ENCODE data around the gene MAPK6. TPM values are rescaled to one million over a fixed set of nuclear protein-coding genes. Genes with fewer than 3 reads are reported as not detected.
A peak's percentile ranks its signal among the peaks of the same experiment; 100 is the strongest.

Gene MAPK6
- total and polyA plus RNA-seq, 10 of the 15 experiments (the other 5 are each of a cell fraction or from before 2014, with no cell fraction given): 20.6 to 100 (median 52.6) TPM

DNA sequence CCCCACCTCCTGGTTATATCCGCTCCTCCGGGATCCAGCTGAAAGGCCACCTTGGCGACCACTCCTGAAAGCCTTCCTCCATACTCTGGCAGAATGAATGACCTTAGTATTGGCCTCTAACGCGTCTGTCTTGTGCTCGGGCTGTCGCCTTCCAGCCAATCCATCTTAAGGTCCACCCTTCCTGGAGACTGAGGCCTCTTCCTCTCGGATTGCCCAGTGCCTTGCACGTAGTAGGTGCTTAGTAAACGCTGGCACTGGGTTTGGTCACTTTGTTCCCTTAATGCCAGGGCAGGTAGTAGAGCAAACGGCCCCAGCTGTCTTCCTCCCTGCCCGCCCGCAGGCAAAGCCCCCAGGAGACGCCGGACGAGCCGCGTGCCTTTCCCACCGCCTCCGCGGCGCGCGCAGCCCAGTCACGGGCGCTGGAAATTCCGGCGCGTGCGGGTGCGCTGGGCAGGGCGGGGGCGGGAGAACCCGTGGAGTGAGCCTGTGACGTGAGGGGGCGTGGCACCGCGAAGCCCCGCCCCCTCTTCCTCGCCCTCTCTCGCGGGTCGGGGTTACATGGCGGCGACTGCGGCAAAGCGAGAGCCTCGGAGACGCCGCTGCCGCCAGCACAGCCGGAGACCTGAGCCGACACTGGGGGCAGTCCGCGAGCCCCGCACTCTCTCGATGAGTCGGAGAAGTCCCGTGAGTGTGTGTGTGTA is at the start of gene MAPK6 (continued):
- TF ChIP-seq, protein P1, sequence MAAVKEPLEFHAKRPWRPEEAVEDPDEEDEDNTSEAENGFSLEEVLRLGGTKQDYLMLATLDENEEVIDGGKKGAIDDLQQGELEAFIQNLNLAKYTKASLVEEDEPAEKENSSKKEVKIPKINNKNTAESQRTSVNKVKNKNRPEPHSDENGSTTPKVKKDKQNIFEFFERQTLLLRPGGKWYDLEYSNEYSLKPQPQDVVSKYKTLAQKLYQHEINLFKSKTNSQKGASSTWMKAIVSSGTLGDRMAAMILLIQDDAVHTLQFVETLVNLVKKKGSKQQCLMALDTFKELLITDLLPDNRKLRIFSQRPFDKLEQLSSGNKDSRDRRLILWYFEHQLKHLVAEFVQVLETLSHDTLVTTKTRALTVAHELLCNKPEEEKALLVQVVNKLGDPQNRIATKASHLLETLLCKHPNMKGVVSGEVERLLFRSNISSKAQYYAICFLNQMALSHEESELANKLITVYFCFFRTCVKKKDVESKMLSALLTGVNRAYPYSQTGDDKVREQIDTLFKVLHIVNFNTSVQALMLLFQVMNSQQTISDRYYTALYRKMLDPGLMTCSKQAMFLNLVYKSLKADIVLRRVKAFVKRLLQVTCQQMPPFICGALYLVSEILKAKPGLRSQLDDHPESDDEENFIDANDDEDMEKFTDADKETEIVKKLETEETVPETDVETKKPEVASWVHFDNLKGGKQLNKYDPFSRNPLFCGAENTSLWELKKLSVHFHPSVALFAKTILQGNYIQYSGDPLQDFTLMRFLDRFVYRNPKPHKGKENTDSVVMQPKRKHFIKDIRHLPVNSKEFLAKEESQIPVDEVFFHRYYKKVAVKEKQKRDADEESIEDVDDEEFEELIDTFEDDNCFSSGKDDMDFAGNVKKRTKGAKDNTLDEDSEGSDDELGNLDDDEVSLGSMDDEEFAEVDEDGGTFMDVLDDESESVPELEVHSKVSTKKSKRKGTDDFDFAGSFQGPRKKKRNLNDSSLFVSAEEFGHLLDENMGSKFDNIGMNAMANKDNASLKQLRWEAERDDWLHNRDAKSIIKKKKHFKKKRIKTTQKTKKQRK (IDR thresholded peaks at IDR 0.05; ENCODE audit: low read depth, low read length): no peak
- TF ChIP-seq, protein P2, sequence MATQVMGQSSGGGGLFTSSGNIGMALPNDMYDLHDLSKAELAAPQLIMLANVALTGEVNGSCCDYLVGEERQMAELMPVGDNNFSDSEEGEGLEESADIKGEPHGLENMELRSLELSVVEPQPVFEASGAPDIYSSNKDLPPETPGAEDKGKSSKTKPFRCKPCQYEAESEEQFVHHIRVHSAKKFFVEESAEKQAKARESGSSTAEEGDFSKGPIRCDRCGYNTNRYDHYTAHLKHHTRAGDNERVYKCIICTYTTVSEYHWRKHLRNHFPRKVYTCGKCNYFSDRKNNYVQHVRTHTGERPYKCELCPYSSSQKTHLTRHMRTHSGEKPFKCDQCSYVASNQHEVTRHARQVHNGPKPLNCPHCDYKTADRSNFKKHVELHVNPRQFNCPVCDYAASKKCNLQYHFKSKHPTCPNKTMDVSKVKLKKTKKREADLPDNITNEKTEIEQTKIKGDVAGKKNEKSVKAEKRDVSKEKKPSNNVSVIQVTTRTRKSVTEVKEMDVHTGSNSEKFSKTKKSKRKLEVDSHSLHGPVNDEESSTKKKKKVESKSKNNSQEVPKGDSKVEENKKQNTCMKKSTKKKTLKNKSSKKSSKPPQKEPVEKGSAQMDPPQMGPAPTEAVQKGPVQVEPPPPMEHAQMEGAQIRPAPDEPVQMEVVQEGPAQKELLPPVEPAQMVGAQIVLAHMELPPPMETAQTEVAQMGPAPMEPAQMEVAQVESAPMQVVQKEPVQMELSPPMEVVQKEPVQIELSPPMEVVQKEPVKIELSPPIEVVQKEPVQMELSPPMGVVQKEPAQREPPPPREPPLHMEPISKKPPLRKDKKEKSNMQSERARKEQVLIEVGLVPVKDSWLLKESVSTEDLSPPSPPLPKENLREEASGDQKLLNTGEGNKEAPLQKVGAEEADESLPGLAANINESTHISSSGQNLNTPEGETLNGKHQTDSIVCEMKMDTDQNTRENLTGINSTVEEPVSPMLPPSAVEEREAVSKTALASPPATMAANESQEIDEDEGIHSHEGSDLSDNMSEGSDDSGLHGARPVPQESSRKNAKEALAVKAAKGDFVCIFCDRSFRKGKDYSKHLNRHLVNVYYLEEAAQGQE (IDR thresholded peaks at IDR 0.05; ENCODE audit: low read depth, low read length): no peak
- TF ChIP-seq ZNF217 (IDR thresholded peaks at IDR 0.05) (peak; percentile 91), KDM1A (IDR thresholded peaks at IDR 0.05; ENCODE audit: borderline replicate concordance) (no peak), IRF4 (IDR thresholded peaks at IDR 0.05; ENCODE audit: low read depth, low read length) (no peak), MEF2B (IDR thresholded peaks at IDR 0.05; ENCODE audit: partially characterized antibody, poor library complexity, severe bottlenecking) (peak; percentile 81), PML (IDR thresholded peaks at IDR 0.05; ENCODE audit: low read length) (peak; percentile 46; the same call in 1 of the 2 replicates), DPF2 (IDR thresholded peaks at IDR 0.05) (peak; percentile 100), RB1 (IDR thresholded peaks at IDR 0.05; ENCODE audit: borderline replicate concordance) (0 out of 2 replicates have a peak, but pooled peaks have one; percentile 54), YY1 (IDR thresholded peaks at IDR 0.05; ENCODE audit: low read depth, low read length) (peak; percentile 97), SMAD5 (IDR thresholded peaks at IDR 0.05; ENCODE audit: low read depth) (peak; percentile 79; the same call in 1 of the 2 replicates), CHD4 (IDR thresholded peaks at IDR 0.05) (0 out of 2 replicates have a peak, but pooled peaks have one; percentile 65), ZZZ3 (IDR thresholded peaks at IDR 0.05; ENCODE audit: control insufficient read depth, insufficient read length, low read depth) (no peak), RUNX3 (IDR thresholded peaks at IDR 0.05; ENCODE audit: low read length) (peak; percentile 38), POLR2A (IDR thresholded peaks at IDR 0.05; ENCODE audit: low read depth, low read length) (peak; percentile 88), MTA2 (IDR thresholded peaks at IDR 0.05; ENCODE audit: low read depth) (0 out of 2 replicates have a peak, but pooled peaks have one; percentile 13)
- TF ChIP-seq, protein P3, sequence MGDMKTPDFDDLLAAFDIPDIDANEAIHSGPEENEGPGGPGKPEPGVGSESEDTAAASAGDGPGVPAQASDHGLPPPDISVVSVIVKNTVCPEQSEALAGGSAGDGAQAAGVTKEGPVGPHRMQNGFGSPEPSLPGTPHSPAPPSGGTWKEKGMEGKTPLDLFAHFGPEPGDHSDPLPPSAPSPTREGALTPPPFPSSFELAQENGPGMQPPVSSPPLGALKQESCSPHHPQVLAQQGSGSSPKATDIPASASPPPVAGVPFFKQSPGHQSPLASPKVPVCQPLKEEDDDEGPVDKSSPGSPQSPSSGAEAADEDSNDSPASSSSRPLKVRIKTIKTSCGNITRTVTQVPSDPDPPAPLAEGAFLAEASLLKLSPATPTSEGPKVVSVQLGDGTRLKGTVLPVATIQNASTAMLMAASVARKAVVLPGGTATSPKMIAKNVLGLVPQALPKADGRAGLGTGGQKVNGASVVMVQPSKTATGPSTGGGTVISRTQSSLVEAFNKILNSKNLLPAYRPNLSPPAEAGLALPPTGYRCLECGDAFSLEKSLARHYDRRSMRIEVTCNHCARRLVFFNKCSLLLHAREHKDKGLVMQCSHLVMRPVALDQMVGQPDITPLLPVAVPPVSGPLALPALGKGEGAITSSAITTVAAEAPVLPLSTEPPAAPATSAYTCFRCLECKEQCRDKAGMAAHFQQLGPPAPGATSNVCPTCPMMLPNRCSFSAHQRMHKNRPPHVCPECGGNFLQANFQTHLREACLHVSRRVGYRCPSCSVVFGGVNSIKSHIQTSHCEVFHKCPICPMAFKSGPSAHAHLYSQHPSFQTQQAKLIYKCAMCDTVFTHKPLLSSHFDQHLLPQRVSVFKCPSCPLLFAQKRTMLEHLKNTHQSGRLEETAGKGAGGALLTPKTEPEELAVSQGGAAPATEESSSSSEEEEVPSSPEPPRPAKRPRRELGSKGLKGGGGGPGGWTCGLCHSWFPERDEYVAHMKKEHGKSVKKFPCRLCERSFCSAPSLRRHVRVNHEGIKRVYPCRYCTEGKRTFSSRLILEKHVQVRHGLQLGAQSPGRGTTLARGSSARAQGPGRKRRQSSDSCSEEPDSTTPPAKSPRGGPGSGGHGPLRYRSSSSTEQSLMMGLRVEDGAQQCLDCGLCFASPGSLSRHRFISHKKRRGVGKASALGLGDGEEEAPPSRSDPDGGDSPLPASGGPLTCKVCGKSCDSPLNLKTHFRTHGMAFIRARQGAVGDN (IDR thresholded peaks at IDR 0.05): peak; percentile 80
- TF ChIP-seq, protein P4, sequence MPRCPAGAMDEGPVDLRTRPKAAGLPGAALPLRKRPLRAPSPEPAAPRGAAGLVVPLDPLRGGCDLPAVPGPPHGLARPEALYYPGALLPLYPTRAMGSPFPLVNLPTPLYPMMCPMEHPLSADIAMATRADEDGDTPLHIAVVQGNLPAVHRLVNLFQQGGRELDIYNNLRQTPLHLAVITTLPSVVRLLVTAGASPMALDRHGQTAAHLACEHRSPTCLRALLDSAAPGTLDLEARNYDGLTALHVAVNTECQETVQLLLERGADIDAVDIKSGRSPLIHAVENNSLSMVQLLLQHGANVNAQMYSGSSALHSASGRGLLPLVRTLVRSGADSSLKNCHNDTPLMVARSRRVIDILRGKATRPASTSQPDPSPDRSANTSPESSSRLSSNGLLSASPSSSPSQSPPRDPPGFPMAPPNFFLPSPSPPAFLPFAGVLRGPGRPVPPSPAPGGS (IDR thresholded peaks at IDR 0.05; ENCODE audit: borderline replicate concordance, insufficient read depth, low read depth, low read length, poor library complexity, severe bottlenecking): no peak

Data from GM12878 (cell line).